ENCODE measurements around the gene GMCL1. TPM values are rescaled to one million over a fixed set of nuclear protein-coding genes. Genes with fewer than 3 reads are reported as not detected.

Gene GMCL1
- total and polyA plus RNA-seq, 9 of the 15 experiments (the other 6 are each of a cell fraction or from before 2014, with no cell fraction given): 7.0 to 27.3 (median 15.4) TPM

DNA sequence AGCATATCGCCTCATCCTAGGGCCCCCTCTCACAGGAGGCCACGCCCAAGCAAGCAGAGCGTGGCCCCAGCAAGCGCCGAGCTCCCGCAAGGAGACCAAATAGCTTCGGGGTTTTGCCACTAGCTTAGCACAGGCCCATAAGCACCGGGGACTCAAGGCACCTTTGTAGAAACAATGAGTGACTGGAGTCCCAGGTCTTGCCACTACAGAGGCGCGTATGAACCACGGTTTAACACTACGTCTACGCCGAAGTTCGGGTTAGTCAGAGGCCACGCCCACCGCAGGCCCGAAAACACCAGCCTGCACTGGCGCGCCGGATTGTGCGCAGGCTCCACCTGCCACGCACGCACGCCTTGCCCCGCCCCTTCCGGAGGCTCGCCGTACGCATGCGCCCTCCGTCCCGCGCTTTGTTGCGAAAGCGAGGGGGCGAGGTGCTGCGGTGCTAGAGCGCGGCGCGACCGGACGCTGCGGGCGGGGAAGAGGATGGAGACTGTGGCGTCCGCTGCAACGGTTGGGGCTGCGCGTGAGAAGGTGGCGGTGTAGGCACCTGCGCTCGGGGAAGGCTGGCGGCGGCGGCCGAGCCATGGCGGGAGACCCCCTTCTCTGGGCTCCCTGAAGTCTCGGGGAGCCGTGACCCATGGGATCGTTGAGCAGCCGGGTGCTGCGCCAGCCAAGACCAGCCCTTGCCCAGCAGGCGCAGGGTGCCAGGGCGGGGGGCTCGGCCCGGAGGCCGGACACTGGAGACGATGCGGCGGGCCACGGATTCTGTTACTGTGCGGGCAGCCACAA, at the start of gene GMCL1 (continued):
- no peak for TF ChIP-seq RBM14 (IDR thresholded peaks at IDR 0.05; ENCODE audit: borderline replicate concordance, insufficient read depth, low read depth, low read length)
- TF ChIP-seq HNRNPH1 (optimal IDR thresholded peaks at IDR 0.05; ENCODE audit: low read depth, low read length): no peak
- TF ChIP-seq ARNT (IDR thresholded peaks at IDR 0.05): no peak
- TF ChIP-seq SPI1 (IDR thresholded peaks at IDR 0.05; ENCODE audit: borderline replicate concordance, low read depth, low read length): no peak
- no peak for TF ChIP-seq BDP1 (IDR thresholded peaks at IDR 0.05; ENCODE audit: insufficient read depth, insufficient read length)
- TF ChIP-seq CHD1 (IDR thresholded peaks at IDR 0.05; ENCODE audit: low read length): no peak
- TF ChIP-seq, protein P1, sequence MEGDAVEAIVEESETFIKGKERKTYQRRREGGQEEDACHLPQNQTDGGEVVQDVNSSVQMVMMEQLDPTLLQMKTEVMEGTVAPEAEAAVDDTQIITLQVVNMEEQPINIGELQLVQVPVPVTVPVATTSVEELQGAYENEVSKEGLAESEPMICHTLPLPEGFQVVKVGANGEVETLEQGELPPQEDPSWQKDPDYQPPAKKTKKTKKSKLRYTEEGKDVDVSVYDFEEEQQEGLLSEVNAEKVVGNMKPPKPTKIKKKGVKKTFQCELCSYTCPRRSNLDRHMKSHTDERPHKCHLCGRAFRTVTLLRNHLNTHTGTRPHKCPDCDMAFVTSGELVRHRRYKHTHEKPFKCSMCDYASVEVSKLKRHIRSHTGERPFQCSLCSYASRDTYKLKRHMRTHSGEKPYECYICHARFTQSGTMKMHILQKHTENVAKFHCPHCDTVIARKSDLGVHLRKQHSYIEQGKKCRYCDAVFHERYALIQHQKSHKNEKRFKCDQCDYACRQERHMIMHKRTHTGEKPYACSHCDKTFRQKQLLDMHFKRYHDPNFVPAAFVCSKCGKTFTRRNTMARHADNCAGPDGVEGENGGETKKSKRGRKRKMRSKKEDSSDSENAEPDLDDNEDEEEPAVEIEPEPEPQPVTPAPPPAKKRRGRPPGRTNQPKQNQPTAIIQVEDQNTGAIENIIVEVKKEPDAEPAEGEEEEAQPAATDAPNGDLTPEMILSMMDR (IDR thresholded peaks at IDR 0.05 in 2 of 3, conservative IDR thresholded peaks at IDR 0.05 in 1 of 3; ENCODE audit: insufficient read depth in 2 of 3, low read depth in 1 of 3, low read length in 3 of 3): no peak
- TF ChIP-seq, protein P2, sequence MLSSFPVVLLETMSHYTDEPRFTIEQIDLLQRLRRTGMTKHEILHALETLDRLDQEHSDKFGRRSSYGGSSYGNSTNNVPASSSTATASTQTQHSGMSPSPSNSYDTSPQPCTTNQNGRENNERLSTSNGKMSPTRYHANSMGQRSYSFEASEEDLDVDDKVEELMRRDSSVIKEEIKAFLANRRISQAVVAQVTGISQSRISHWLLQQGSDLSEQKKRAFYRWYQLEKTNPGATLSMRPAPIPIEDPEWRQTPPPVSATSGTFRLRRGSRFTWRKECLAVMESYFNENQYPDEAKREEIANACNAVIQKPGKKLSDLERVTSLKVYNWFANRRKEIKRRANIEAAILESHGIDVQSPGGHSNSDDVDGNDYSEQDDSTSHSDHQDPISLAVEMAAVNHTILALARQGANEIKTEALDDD (IDR thresholded peaks at IDR 0.05): no peak; the same call in 1 of the 2 replicates
- no peak for TF ChIP-seq ZNF780A (CRISPR knock-in tag; IDR thresholded peaks at IDR 0.05)
- TF ChIP-seq GTF2A2 (tag; IDR thresholded peaks at IDR 0.05): no peak
- no peak for TF ChIP-seq KAT8 (IDR thresholded peaks at IDR 0.05; ENCODE audit: low read depth)
- TF ChIP-seq BRF1 (IDR thresholded peaks at IDR 0.05; ENCODE audit: borderline replicate concordance, extremely low read depth, insufficient read length): no peak
- no peak for TF ChIP-seq ADNP (tag; IDR thresholded peaks at IDR 0.05)
- no peak for TF ChIP-seq MEF2D (tag; conservative IDR thresholded peaks at IDR 0.05; ENCODE audit: low read depth)
- 0 out of 2 replicates have a peak, but pooled peaks have one; percentile 16 for TF ChIP-seq CBFB (CRISPR knock-in tag; IDR thresholded peaks at IDR 0.05)
- TF ChIP-seq, protein P3, sequence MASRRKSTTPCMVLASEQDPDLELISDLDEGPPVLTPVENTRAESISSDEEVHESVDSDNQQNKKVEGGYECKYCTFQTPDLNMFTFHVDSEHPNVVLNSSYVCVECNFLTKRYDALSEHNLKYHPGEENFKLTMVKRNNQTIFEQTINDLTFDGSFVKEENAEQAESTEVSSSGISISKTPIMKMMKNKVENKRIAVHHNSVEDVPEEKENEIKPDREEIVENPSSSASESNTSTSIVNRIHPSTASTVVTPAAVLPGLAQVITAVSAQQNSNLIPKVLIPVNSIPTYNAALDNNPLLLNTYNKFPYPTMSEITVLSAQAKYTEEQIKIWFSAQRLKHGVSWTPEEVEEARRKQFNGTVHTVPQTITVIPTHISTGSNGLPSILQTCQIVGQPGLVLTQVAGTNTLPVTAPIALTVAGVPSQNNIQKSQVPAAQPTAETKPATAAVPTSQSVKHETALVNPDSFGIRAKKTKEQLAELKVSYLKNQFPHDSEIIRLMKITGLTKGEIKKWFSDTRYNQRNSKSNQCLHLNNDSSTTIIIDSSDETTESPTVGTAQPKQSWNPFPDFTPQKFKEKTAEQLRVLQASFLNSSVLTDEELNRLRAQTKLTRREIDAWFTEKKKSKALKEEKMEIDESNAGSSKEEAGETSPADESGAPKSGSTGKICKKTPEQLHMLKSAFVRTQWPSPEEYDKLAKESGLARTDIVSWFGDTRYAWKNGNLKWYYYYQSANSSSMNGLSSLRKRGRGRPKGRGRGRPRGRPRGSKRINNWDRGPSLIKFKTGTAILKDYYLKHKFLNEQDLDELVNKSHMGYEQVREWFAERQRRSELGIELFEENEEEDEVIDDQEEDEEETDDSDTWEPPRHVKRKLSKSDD (conservative IDR thresholded peaks at IDR 0.05; ENCODE audit: low read length): no peak
- no peak for TF ChIP-seq MTF1 (CRISPR knock-in tag; IDR thresholded peaks at IDR 0.05; ENCODE audit: borderline replicate concordance)
- TF ChIP-seq TRIM24 (IDR thresholded peaks at IDR 0.05): peak; percentile 56 to 70; a peak in 1 of 4 replicates
- TF ChIP-seq, protein P4, sequence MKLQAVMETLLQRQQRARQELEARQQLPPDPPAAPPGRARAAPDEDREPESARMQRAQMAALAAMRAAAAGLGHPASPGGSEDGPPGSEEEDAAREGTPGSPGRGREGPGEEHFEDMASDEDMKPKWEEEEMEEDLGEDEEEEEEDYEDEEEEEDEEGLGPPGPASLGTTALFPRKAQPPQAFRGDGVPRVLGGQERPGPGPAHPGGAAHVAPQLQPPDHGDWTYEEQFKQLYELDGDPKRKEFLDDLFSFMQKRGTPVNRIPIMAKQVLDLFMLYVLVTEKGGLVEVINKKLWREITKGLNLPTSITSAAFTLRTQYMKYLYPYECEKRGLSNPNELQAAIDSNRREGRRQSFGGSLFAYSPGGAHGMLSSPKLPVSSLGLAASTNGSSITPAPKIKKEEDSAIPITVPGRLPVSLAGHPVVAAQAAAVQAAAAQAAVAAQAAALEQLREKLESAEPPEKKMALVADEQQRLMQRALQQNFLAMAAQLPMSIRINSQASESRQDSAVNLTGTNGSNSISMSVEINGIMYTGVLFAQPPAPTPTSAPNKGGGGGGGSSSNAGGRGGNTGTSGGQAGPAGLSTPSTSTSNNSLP (IDR thresholded peaks at IDR 0.05; ENCODE audit: borderline replicate concordance, low read depth, low read length): no peak
- TF ChIP-seq KAT2B (IDR thresholded peaks at IDR 0.05; ENCODE audit: low read depth, low read length): no peak
- no peak for TF ChIP-seq NEUROD1 (IDR thresholded peaks at IDR 0.05; ENCODE audit: borderline replicate concordance, low read depth, low read length, partially characterized antibody)
